Transverse colon (tissue), 4 donors: Measurements from ENCODE around the gene LPIN1.

ENCODE experiments used
- CTCF ChIP-seq, 5 experiments: fragments of 200-600 bp in 3 of 5; fragments of 450-650 bp in 2 of 5; sonication (generic) in 3 of 5; IDR thresholded peaks; 1 replicate in 2 of 5; 2 replicates in 3 of 5; pipeline ENCODE4 v1.5.1; 2016 to 2017; ENCODE audit warnings: antibody characterized with exemption in 5 of 5, inconsistent platforms in 3 of 5, mild to moderate bottlenecking in 2 of 5, moderate library complexity in 1 of 5
- EP300 ChIP-seq: sonication (generic); formaldehyde crosslinking; IDR thresholded peaks from one replicate; pipeline ENCODE4 v1.6.1; 2017; ENCODE audit warnings: antibody characterized with exemption, low read depth
- POLR2A ChIP-seq: fragments of 450-650 bp; IDR thresholded peaks from one replicate; pipeline ENCODE4 v1.6.1; 2016; ENCODE audit warnings: antibody characterized with exemption, mild to moderate bottlenecking, moderate library complexity
- POLR2AphosphoS5 ChIP-seq, 3 donors: sonication (generic); formaldehyde crosslinking; IDR thresholded peaks; one replicate each; pipeline ENCODE4 v1.6.1; 2016; ENCODE audit warnings: antibody characterized with exemption in 3 of 3

GRCh38 chr2:11762799-11763461 lies 16.5 kb downstream of the LPIN1 start:
- no peak for TF ChIP-seq CTCF (IDR thresholded peaks at IDR 0.05)
- TF ChIP-seq POLR2A = no peak
- TF ChIP-seq POLR2AphosphoS5 (IDR thresholded peaks at IDR 0.05) = no peak
- no peak for TF ChIP-seq EP300
